GM23338 (cell line): ENCODE measurements around the gene IFIT1B. TPM values are rescaled to one million over a fixed set of nuclear protein-coding genes. Genes with fewer than 3 reads are reported as not detected.

Experiments
- JUNB ChIP-seq: IDR thresholded peaks from one replicate; pipeline ENCODE4 v1.6.1; 2016; ENCODE audit warnings: antibody characterized with exemption; ENCODE audit not compliant: unreplicated experiment
- REST ChIP-seq: IDR thresholded peaks from one replicate; pipeline ENCODE4 v1.6.1; 2018; ENCODE audit warnings: antibody characterized with exemption; ENCODE audit not compliant: unreplicated experiment
- polyA plus RNA-seq: library from polyadenylated mRNA; unstranded; fragments of >200 nt; fragmentation: Nextera tagmentation; extraction: Ambion mirVana; gene quantifications from 2 replicates; pipeline ENCODE4 v1.2.1, GENCODE V29; 2016
- total RNA-seq: library from RNA; depleted of rRNA; stranded (reverse); fragments of >200 nt; shearing (Covaris generic); gene quantifications from 2 replicates; pipeline ENCODE4 v1.2.3, GENCODE V29; 2014; rRNA removed

IFIT1B gene
- total and polyA plus RNA-seq, 2 experiments from 2014 or later = 0.10 TPM; not detected in 1

- TF ChIP-seq REST = no peak
- TF ChIP-seq JUNB = no peak
These were observed 54.1 kb downstream of the IFIT1B start (continued) for GRCh38 chr10:89431977-89432376.

Other genes with a start within 250 kb of the IFIT1B start
- 0.47 and 1.3 TPM in 2 replicates for gene CH25H, start 170.7 kb upstream of the IFIT1B start, total RNA-seq
- 1.7 and 1.8 TPM in 2 replicates for gene CH25H, start 170.7 kb upstream of the IFIT1B start, polyA plus RNA-seq
- gene LIPA, start 126.3 kb upstream of the IFIT1B start, total RNA-seq = 71.4 and 86.3 TPM in 2 replicates
- gene LIPA, start 126.3 kb upstream of the IFIT1B start, polyA plus RNA-seq = 36.5 and 37.8 TPM in 2 replicates
- not detected in 2 replicates for gene IFIT2, start 76.0 kb upstream of the IFIT1B start, total RNA-seq
- gene IFIT2, start 76.0 kb upstream of the IFIT1B start, polyA plus RNA-seq = 0.10 and 0.24 TPM in 2 replicates
- gene IFIT3, start 50.1 kb upstream of the IFIT1B start, total RNA-seq = 0.43 and 0.52 TPM in 2 replicates
- gene IFIT3, start 50.1 kb upstream of the IFIT1B start, polyA plus RNA-seq = 0.42 TPM in 2 replicates
- 3.1 and 3.9 TPM in 2 replicates for gene IFIT1, start 14.6 kb downstream of the IFIT1B start, total RNA-seq
- 1.5 and 2.4 TPM in 2 replicates for gene IFIT1, start 14.6 kb downstream of the IFIT1B start, polyA plus RNA-seq
- gene IFIT5, start 36.5 kb downstream of the IFIT1B start, total RNA-seq = 2.7 TPM in 2 replicates
- 2.7 and 3.2 TPM in 2 replicates for gene IFIT5, start 36.5 kb downstream of the IFIT1B start, polyA plus RNA-seq
- 1.3 and 2.0 TPM in 2 replicates for gene SLC16A12, start 157.5 kb downstream of the IFIT1B start, total RNA-seq
- 0.84 and 0.89 TPM in 2 replicates for gene SLC16A12, start 157.5 kb downstream of the IFIT1B start, polyA plus RNA-seq